Ovary (tissue), 3 donors: ENCODE measurements around the gene TXNRD3.

ENCODE experiments used
- CTCF ChIP-seq, 3 donors: fragments of 450-650 bp in 2 of 3; fragments of 200-600 bp in 1 of 3; IDR thresholded peaks; one replicate each; pipeline versions ENCODE4 v1.5.1 to v1.8.0; 2016 to 2022; ENCODE audit warnings: antibody characterized with exemption in 3 of 3, mild to moderate bottlenecking in 1 of 3
- EP300 ChIP-seq: sonication (generic); formaldehyde crosslinking; IDR thresholded peaks from one replicate; pipeline ENCODE4 v1.6.1; 2017; ENCODE audit warnings: antibody characterized with exemption
- POLR2A ChIP-seq: fragments of 450-650 bp; IDR thresholded peaks from one replicate; pipeline ENCODE4 v1.6.1; 2017; ENCODE audit warnings: antibody characterized with exemption, mild to moderate bottlenecking, moderate library complexity
- donor health status: DM: no; HTN: no; CAD: no.

- TF ChIP-seq POLR2A (peak; percentile 17), CTCF (IDR thresholded peaks at IDR 0.05) (no peak), EP300 (no peak)
These were observed 48.9 kb upstream of the TXNRD3 start, which contains the start of gene CHCHD6 for GRCh38 chr3:126703512-126704493.
